Activated CD4-positive, alpha-beta T cell treated with anti-CD3 and anti-CD28 coated beads for 1 hour (primary cell): ENCODE measurements around the gene CAST.

Source experiments
- DNase-seq: peaks from one replicate; pipeline ENCODE4 v3.0.0-alpha.2; 2020

The CAST gene

GRCh38 chr5:96679293-96679692 is 17.1 kb downstream of the CAST start:
- no peak for DNase-seq

- no peak for DNase-seq
Measured at GRCh38 chr5:96680759-96681470, 18.7 kb downstream of the CAST start.

DNA sequence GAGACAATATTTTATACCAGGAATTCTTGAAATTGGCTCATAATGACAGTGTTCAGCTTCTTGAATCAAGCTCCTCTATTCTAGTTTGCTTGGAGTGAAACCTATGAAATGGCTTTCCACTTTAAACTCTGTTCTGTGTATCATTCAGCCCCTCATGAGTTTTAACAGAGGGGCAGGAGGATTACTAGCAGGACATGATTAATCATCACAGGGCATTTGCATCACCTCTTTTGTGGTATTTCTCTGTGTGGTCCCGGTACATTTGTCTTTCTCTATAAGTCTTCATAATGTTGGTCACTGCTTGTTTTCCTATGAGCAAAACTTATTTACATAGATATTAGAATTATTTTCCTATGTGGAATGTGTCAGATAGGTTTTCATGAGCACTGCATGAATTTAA is 21.2 kb downstream of the CAST start:
- DNase-seq = no peak

GRCh38 chr5:96683810-96684209 is 21.6 kb downstream of the CAST start:
- no peak for DNase-seq

DNA sequence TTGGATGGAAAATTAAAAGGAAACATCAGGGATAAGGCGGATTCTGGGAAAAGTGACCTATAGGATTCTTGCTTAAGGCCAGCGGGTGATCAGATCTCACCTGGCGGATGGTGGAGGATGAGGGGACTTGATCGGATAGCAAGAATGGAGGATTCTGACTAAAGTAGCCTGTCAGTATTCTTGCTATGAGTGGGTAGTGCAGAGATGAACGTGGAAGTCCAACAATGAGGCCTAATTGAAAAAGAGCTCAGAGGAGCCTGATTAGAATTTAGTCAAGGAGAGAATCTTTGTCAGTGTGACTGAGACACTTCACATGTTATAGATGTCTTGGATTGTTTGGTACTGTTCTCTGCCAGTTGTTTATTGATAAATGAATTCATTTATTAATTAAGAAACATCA is 24.9 kb downstream of the CAST start:
- DNase-seq = no peak

- no peak for DNase-seq
Measured at GRCh38 chr5:96687812-96688453, 25.8 kb downstream of the CAST start.

DNA sequence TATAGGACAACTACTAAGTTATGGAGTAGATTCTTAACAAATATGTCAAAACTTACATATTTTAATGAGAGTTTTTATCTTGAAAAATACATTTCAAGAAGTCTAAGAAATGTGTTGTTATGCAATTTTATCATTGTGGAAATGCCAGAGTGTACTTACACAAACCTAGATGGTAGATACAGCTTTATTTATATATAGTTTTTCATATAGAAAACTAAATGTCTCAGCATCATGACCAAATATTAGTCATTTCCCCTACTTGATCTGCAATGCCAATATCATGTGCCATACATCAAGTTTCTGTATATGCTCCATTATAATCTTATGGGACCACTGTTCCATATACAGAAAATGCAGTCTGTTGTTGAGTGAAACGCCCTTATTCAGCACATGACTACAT is 28.7 kb downstream of the CAST start:
- no peak for DNase-seq

DNA sequence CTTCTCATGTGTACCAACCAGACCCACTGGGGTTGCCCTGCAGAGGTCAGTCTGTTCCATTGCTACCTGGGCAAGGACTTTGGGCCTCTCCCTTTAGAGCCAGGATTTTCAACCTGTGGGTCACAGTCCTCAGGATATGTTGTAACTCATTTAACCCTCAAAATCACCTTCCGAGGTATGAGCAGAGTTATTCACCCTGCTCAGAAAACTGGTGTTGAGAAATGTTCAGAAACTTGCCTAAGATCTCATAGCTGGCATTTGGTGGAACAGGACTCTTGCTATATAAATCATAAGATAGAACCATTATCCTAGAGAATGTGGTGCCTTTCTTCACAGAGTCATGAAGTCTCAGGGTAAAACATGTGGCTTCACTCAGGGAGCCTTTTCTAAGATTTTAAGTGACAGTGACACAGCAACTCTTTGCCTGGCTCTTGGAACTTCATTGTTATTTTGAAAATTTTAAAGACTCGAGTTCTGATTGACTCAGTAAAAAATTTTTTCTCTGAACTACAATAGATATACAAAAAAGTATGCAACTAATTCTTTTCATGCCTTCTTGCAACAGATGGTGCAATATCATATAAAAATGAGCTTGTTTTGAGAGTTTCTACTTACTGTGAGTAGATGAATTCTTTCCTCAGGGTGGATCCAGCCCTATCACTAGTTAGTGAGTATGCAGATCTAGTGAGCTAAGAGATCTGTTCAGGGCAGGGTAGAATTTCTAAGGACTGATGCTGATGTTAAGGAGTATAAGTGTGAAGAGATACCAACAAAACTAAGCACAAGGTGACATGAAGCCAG is 29.5 kb downstream of the CAST start:
- no peak for DNase-seq

DNA sequence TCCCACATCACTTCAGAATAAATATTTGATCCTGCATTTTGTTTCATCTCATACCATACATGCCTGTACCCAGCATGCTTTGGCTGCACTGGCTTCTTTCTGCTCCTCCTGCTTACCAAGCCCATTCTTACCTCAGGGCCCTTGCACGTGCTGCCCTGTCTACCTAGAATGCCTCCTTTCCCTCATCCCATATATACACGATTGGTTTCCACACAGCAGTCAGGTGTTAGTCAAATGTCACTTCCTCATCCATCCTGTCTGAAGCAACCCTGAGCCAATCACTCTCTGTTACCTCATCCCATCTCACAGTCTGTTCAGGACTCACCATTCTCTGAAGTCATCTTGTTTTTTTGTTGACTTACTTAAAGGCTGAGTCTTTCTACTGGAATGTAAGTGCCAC is 30.3 kb downstream of the CAST start:
- DNase-seq = no peak

DNA sequence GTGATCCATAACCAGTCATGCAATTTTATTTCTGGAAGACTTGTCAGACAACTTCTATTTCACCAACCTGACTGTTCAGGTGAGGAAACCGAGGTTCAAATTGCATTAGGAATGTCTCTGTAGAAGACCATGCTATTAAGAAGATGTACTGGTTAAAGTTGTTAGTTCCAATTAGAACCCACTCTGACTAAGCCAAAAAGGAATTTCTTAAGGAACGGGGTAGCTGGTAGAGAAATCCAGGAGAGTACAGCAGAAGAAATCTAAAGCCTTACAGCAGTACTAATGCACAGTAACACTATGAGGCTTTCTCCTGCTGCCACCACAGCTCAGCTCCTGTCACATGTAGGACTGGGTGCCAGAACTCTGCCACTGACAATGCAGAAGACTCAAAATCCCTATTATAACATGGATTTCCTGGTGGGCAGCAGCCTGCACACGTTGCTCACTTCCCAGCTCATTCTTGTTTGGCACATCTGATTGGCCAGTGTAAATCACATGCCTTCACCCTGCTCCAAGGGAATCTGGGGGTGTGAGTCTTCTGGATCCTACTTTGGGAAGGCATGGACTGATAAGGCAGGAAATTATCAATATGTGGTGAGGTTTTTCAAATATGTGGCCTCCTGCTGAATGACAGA is 37.1 kb downstream of the CAST start:
- no peak for DNase-seq

DNA sequence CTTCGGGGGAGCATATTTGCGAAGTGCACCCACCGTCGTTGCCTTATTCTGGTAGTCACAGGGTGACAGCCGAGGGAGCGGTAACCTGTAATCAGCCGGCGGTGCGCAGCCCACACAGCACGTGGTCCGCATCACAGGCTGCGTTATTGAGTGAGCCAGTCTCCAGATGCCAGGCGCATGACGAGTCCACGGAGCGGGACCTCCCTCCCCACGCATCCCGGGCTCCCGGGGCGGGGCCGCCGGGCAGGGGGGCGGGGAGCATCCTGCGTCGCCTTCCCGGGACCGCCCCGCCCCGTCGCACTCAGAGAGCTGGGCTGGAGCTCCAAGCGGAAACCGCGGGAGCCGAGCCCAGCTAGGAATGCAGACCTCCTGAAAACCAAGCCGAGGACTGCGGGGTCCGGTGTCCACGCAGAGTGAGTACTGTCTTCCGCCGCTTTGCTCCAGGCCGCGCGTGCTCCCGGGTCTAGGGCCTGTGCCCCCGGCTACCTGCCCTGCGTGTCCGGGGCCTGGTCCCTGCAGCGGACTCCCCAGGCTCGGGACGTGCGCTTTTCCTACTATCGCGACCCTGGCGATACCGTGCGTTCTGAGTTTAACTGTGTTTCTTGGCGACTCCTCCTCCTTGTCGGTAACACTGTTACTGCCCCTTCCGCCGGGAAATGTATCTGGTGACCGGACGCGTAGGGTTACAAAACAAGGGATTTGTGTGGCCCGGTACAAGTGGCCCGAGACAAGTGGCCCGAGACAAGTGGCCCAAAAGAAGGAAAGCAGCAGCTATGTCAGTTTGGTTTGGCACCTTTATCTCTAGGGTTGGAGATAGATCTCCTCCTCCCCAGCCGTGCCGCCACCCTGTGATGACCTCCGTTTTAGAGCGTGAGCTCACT is 40.6 kb downstream of the CAST start:
- DNase-seq = peak; percentile 65

- DNase-seq = no peak
Measured at GRCh38 chr5:96703384-96703920, 41.3 kb downstream of the CAST start.

GRCh38 chr5:96703995-96704394 is 41.8 kb downstream of the CAST start:
- DNase-seq = no peak

DNA sequence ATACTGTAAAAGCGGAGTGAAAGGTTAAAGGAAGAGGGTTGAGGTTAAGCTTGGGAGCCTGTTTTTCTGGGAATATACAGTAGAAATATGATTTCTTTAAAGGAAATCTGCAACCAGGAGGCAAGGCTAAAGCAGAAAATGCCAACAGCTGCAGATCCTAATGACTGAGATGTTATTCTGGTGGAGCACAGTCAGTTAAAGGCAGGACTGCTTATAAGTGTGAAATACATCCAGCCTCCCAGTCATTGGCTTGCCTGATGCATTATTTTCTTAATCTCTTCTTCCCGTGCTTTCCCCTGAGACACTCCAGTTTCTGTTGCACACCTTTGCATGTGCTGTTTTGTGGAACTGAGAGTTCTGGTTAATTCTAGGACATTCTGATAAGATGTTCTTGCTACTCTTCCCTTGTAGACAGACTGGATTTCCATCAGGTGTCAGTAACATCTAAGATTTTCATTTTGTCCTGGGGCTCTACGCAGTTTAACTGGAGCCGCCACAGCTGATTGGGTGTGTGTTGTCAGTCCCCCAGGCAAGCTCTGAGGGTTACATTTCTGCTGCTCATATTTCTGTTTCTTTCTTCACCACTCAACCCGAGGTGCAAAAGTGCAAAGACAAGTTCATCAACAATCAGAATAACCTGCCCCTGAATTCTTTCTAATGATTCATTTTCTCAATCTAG is 44.4 kb downstream of the CAST start:
- no peak for DNase-seq

GRCh38 chr5:96708600-96708999 is 46.4 kb downstream of the CAST start:
- no peak for DNase-seq

DNA sequence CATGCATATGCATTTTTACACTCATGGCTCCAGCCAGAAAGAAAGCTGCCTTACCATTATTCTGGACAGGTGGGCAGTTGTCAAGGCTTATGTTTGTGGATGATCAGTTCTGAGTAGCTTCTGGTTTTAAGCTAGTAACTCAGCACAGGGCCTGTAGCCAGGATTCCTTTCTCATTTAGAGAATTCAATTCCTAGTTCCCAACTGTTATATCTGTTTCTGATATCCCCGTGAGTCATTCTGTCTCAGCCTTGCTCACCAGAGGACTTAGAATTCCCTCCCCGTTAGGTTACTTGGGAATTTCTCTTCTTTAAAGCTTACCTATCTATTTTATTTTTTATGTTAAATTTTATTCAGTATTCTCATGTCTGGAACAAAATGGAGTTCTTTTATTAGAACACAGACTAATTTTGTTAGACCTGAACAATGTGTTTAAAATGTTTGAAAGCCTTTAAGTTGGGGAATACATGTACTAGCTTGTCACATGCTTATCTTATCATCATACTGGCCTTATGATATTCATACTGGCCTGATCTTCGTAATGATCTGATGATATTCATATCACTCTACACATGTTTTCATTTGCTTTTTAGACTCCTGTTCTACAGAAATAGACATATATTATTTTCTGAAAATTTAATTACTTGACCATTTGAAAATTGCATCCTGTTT is 47.1 kb downstream of the CAST start:
- DNase-seq = no peak

GRCh38 chr5:96712100-96712746 is 50.0 kb downstream of the CAST start:
- DNase-seq = no peak

- DNase-seq = no peak
Measured at GRCh38 chr5:96714450-96714849, 52.3 kb downstream of the CAST start.

- no peak for DNase-seq
Measured at GRCh38 chr5:96714951-96715451, 52.8 kb downstream of the CAST start.

DNA sequence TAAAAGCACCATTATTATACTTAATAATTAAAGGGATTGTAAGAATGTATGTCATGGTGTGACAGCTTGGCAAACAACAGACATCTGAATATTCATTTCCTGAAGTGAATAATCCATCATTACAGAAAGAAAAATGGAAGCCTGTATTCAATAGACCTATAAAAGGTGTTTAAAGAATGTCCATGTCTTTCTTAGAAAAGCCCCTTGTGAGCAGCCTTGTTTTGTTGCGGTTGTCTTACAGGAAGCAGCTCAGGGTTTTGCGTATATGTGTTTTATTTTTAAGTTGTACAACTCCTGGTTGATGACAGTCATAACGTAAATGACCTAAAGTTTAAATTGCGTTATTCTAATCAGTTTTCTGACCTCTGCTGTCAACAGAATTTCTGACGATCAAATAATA is 53.8 kb downstream of the CAST start:
- DNase-seq = no peak
